ENCODE results near the gene CD247. TPM values are rescaled to one million over a fixed set of nuclear protein-coding genes. Genes with fewer than 3 reads are reported as not detected.

CD247 gene
- total and polyA plus RNA-seq, 2 experiments from 2014 or later = not detected

DNA sequence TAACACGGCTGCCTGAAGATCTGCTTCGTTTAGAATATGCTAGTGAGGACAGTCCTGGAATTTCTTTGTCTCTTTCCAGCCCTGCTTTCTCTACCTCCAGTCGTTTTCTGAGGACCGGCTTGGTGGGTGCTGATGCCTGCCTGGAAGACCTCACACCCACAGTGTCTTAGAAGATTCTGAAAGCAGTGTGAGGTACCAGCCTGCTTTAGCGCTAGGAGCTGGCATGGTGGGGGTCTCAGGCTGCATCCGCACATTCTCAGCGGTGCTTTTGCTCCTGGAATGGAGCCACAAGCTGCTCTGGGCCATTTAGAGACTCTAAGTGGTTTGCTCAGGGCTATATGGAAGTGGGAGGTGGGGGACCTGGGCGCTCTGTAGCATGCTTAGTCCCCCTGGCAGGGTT is 61.4 kb downstream of the CD247 start:
- DNase-seq (ENCODE audit: low spot score) = no peak
- Histone ChIP-seq H3K27ac (no peak overlapping the region), H3K27me3 (no peaks in the 10 kb centered on the region), H3K79me2 (no peaks in the 10 kb centered on the region), H3K4me2 (no peak overlapping the region), H2AFZ (no peak overlapping the region), H3K9me2 (replicated peaks; ENCODE audit: insufficient read depth) (no peaks in the 10 kb centered on the region), H3K4me3 (no peak overlapping the region), H3K36me3 (replicated peaks; ENCODE audit: insufficient read depth, low read depth) (no peaks in the 10 kb centered on the region), H4K20me1 (ENCODE audit: insufficient read depth, poor library complexity, severe bottlenecking) (no peaks in the 10 kb centered on the region), H3K4me1 (ENCODE audit: insufficient read depth) (no peaks in the 10 kb centered on the region), H3K9me3 (ENCODE audit: low read depth) (no peaks in the 10 kb centered on the region)
- WGBS (ENCODE audit: low lambda C conversion rate, missing lambda C conversion rate) = 76% methylated on average over 8 of the region's 8 CpGs
- no peak for TF ChIP-seq EZH2 (IDR thresholded peaks at IDR 0.05; ENCODE audit: borderline replicate concordance)
- no peak for TF ChIP-seq CTCF (IDR thresholded peaks at IDR 0.05; ENCODE audit: poor library complexity)
- no peak for TF ChIP-seq EZH2phosphoT487 (IDR thresholded peaks at IDR 0.05; ENCODE audit: low read depth, severe bottlenecking, unreplicated experiment)

GRCh38 chr1:167456524-167456923 is 61.8 kb downstream of the CD247 start:
- H3K79me2 ChIP-seq = no peaks in the 10 kb centered on the region
- H3K9me2 ChIP-seq (replicated peaks; ENCODE audit: insufficient read depth) = no peaks in the 10 kb centered on the region
- no peaks in the 10 kb centered on the region for H3K36me3 ChIP-seq (replicated peaks; ENCODE audit: insufficient read depth, low read depth)
- no peak overlapping the region for H3K4me3 ChIP-seq
- no peak overlapping the region for H2AFZ ChIP-seq
- no peak for TF ChIP-seq EZH2 (IDR thresholded peaks at IDR 0.05; ENCODE audit: borderline replicate concordance)
- no peak for TF ChIP-seq EZH2phosphoT487 (IDR thresholded peaks at IDR 0.05; ENCODE audit: low read depth, severe bottlenecking, unreplicated experiment)
- TF ChIP-seq CTCF (IDR thresholded peaks at IDR 0.05; ENCODE audit: poor library complexity) = no peak
- H3K4me1 ChIP-seq (ENCODE audit: insufficient read depth) = no peaks in the 10 kb centered on the region
- no peaks in the 10 kb centered on the region for H3K9me3 ChIP-seq (ENCODE audit: low read depth)
- WGBS (ENCODE audit: low lambda C conversion rate, missing lambda C conversion rate) = 94% methylated on average over 5 of the region's 5 CpGs
- H4K20me1 ChIP-seq (ENCODE audit: insufficient read depth, poor library complexity, severe bottlenecking) = no peaks in the 10 kb centered on the region
- H3K27me3 ChIP-seq = no peaks in the 10 kb centered on the region
- H3K4me2 ChIP-seq = peak overlapping the region; percentile 100
- DNase-seq (ENCODE audit: low spot score) = no peak
- no peak overlapping the region for H3K27ac ChIP-seq

DNA sequence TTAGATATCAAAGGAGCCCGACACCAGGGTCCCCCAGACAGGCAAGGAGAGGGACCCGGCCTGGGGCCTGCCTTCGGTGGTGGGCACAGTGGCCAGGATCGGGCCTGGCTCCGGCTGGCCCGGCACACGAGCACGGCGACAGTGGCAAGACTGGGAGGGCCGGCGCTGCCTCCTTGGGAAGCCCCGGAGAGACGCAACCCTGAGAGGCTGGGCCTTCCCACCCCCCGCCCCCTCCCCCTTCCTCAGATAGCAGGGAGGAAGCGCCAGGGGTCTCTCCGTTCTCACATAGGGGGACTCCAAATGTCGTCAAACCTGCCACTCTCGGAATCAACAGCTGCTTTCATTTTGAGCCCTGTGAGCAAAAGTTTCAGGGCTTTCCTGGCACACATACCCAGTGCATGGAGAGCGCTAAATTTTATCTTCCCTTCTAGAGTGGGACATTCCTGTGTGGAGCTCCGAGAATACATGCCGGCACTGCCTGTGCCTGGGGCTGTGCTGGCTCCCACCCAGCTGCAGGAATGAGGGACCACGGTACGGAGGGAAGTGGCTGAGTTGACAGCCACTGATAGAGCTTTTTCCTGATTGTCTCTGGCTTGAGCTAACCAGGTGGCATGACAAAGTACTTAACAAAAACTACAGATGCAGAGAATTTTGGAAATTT is 62.4 kb downstream of the CD247 start:
- TF ChIP-seq CTCF (IDR thresholded peaks at IDR 0.05; ENCODE audit: poor library complexity) (no peak), EZH2phosphoT487 (IDR thresholded peaks at IDR 0.05; ENCODE audit: low read depth, severe bottlenecking, unreplicated experiment) (no peak), EZH2 (IDR thresholded peaks at IDR 0.05; ENCODE audit: borderline replicate concordance) (no peak)
- WGBS (ENCODE audit: low lambda C conversion rate, missing lambda C conversion rate) = 14% methylated on average over 16 of the region's 23 CpGs

More for the DNA sequence above, 62.4 kb downstream of the CD247 start:
- no peaks in the 10 kb centered on the region for H4K20me1 ChIP-seq (ENCODE audit: insufficient read depth, poor library complexity, severe bottlenecking)
- peak; percentile 40 for DNase-seq (ENCODE audit: low spot score)
- H3K27me3 ChIP-seq = no peaks in the 10 kb centered on the region
- no peaks in the 10 kb centered on the region for H3K4me1 ChIP-seq (ENCODE audit: insufficient read depth)
- no peaks in the 10 kb centered on the region for H3K36me3 ChIP-seq (replicated peaks; ENCODE audit: insufficient read depth, low read depth)
- peak overlapping the region; percentile 100 for H3K4me2 ChIP-seq
- peak overlapping the region; percentile 46 for H3K27ac ChIP-seq
- H3K9me3 ChIP-seq (ENCODE audit: low read depth) = no peaks in the 10 kb centered on the region
- H2AFZ ChIP-seq = peak overlapping the region; percentile 98
- no peaks in the 10 kb centered on the region for H3K79me2 ChIP-seq
- no peaks in the 10 kb centered on the region for H3K9me2 ChIP-seq (replicated peaks; ENCODE audit: insufficient read depth)
- H3K4me3 ChIP-seq = peak overlapping the region; percentile 86
